Endodermal cell (in vitro differentiated cells): ENCODE results near the gene MICU1. TPM values are rescaled to one million over a fixed set of nuclear protein-coding genes. Genes with fewer than 3 reads are reported as not detected.
"Not testable (repeated sequence)": the region's sequence is repeated elsewhere in the genome, so short reads cannot be mapped to it uniquely, and the experiment has no call there.

Source experiments
- DNase-seq: peaks from one replicate; pipeline ENCODE4 v3.0.0-alpha.2; 2017
- H3K27ac ChIP-seq: 2 replicates; pipeline ENCODE4 v1.5.1; 2013; ENCODE audit warnings: mild to moderate bottlenecking, low read depth, low read length, moderate library complexity
- H3K27me3 ChIP-seq: 2 replicates; pipeline ENCODE4 v1.6.1; 2013; ENCODE audit warnings: mild to moderate bottlenecking, low read length, moderate library complexity; ENCODE audit not compliant: insufficient read depth, control insufficient read depth, poor library complexity, severe bottlenecking
- H3K36me3 ChIP-seq: 2 replicates; pipeline ENCODE4 v1.7.0; 2013; ENCODE audit warnings: mild to moderate bottlenecking, low read length, moderate library complexity; ENCODE audit not compliant: control insufficient read depth, insufficient read depth
- H3K4me1 ChIP-seq: one replicate; pipeline ENCODE4 v1.7.0; 2013; ENCODE audit warnings: low read length; ENCODE audit not compliant: control insufficient read depth, insufficient read depth
- H3K4me3 ChIP-seq: 2 replicates; pipeline ENCODE4 v1.5.1; 2013; ENCODE audit warnings: mild to moderate bottlenecking, low read length, moderate library complexity
- H3K9ac ChIP-seq: 2 replicates; pipeline ENCODE4 v1.6.1; 2013; ENCODE audit warnings: mild to moderate bottlenecking, low read length, moderate library complexity; ENCODE audit not compliant: poor library complexity, severe bottlenecking; ENCODE audit errors: extremely low read depth
- H3K9me3 ChIP-seq: 2 replicates; pipeline ENCODE4 v1.6.1; 2013; ENCODE audit warnings: mild to moderate bottlenecking, low read length, moderate library complexity; ENCODE audit not compliant: control insufficient read depth
- H3K27ac Mint-ChIP-seq: 2 replicates; pipeline ENCODE4 v1.8.0; 2020; ENCODE audit warnings: mixed read lengths
- H3K27me3 Mint-ChIP-seq: 2 replicates; pipeline ENCODE4 v1.8.0; 2021; ENCODE audit warnings: mild to moderate bottlenecking, mixed read lengths; ENCODE audit not compliant: insufficient read depth
- H3K36me3 Mint-ChIP-seq: 2 replicates; pipeline ENCODE4 v1.8.0; 2020; ENCODE audit warnings: low read depth, mixed read lengths
- H3K4me1 Mint-ChIP-seq: 2 replicates; pipeline ENCODE4 v1.8.0; 2020; ENCODE audit warnings: mixed read lengths
- H3K4me3 Mint-ChIP-seq: 2 replicates; pipeline ENCODE4 v1.8.0; 2020; ENCODE audit warnings: mild to moderate bottlenecking, moderate library complexity, mixed read lengths
- H3K9me3 Mint-ChIP-seq: 2 replicates; pipeline ENCODE4 v1.8.0; 2020; ENCODE audit warnings: mild to moderate bottlenecking, mixed read lengths
- CTCF ChIP-seq: fragments of 200-600 bp; sonication (generic); conservative IDR thresholded peaks from 2 replicates; pipeline ENCODE4 v1.5.0; 2021; ENCODE audit warnings: antibody characterized with exemption, mild to moderate bottlenecking
- WGBS, 2 experiments: methylation state at CpG; one replicate each; pipeline versions ENCODE4 v1.1.5 to v1.1.7; 2013; ENCODE audit warnings: missing lambda C conversion rate in 2 of 2, mixed read lengths in 1 of 2; ENCODE audit not compliant: insufficient coverage in 1 of 2, insufficient read length in 1 of 2; 5-methylcytosine and 5-hydroxymethylcytosine counted together
- total RNA-seq, 2 donors: library from RNA; stranded (reverse); fragmentation: NEBNext Ultra II Directional in 1 of 2; extraction: Animal tissue kit (Norgen Biotek cat#: 25700) in 1 of 2; gene quantifications; 2 replicates in 1 of 2; 3 replicates in 1 of 2; pipeline ENCODE4 v1.2.1, GENCODE V29; 2021

MICU1 gene
- total RNA-seq, 2 donors from 2014 or later, result 41.9 to 54.9 TPM

GRCh38 chr10:72470666-72471065, 155.2 kb downstream of the MICU1 start:
- H3K4me1 Mint-ChIP-seq, result peaks cover 13% of the 10 kb centered on the region
- peaks cover 36% of the 10 kb centered on the region for H3K36me3 Mint-ChIP-seq
- H3K4me3 Mint-ChIP-seq, result no peak overlapping the region
- peaks cover 8% of the 10 kb centered on the region for H3K9me3 ChIP-seq
- no peak overlapping the region for H3K9ac ChIP-seq
- WGBS, 2 experiments, result 100% methylated on average over 1 of the region's 1 CpG; no CpG with 5 or more reads in 1 of the 2 experiments
- H3K27ac Mint-ChIP-seq, result no peak overlapping the region
- no peaks in the 10 kb centered on the region for H3K9me3 Mint-ChIP-seq
- no peaks in the 10 kb centered on the region for H3K4me1 ChIP-seq
- no peak overlapping the region for H3K27ac ChIP-seq
- H3K36me3 ChIP-seq, result peaks cover 25% of the 10 kb centered on the region
- TF ChIP-seq CTCF, result no peak
- DNase-seq, result no peak
- H3K4me3 ChIP-seq, result no peak overlapping the region
- no peaks in the 10 kb centered on the region for H3K27me3 ChIP-seq
- no peaks in the 10 kb centered on the region for H3K27me3 Mint-ChIP-seq

GRCh38 chr10:72467064-72467463, 158.8 kb downstream of the MICU1 start:
- not testable (repeated sequence) for H3K9me3 ChIP-seq, H3K4me3 ChIP-seq, H3K4me1 ChIP-seq, H3K9me3 Mint-ChIP-seq, H3K27me3 ChIP-seq, H3K27me3 Mint-ChIP-seq, H3K4me3 Mint-ChIP-seq, H3K4me1 Mint-ChIP-seq, DNase-seq, H3K9ac ChIP-seq, H3K27ac Mint-ChIP-seq, H3K27ac ChIP-seq
- WGBS, 2 experiments, result 92 to 98% methylated on average over 6 to 7 of the region's 7 CpGs
- peaks cover 18% of the 10 kb centered on the region for H3K36me3 Mint-ChIP-seq
- peaks cover 18% of the 10 kb centered on the region for H3K36me3 ChIP-seq

GRCh38 chr10:72466018-72466417, 159.9 kb downstream of the MICU1 start:
- H3K36me3 ChIP-seq, result peaks cover 10% of the 10 kb centered on the region
- no peak overlapping the region for H3K4me3 ChIP-seq
- no peaks in the 10 kb centered on the region for H3K4me1 Mint-ChIP-seq
- H3K27ac Mint-ChIP-seq, result no peak overlapping the region
- H3K27ac ChIP-seq, result no peak overlapping the region
- no peak for DNase-seq
- peaks cover 15% of the 10 kb centered on the region for H3K36me3 Mint-ChIP-seq
- no peaks in the 10 kb centered on the region for H3K27me3 Mint-ChIP-seq
- no peak for TF ChIP-seq CTCF
- H3K9ac ChIP-seq, result no peak overlapping the region
- H3K4me3 Mint-ChIP-seq, result no peak overlapping the region
- peaks cover 8% of the 10 kb centered on the region for H3K9me3 ChIP-seq
- H3K27me3 ChIP-seq, result no peaks in the 10 kb centered on the region
- 89 to 97% methylated on average over 4 of the region's 4 CpGs for WGBS, 2 experiments
- H3K9me3 Mint-ChIP-seq, result no peaks in the 10 kb centered on the region
- no peaks in the 10 kb centered on the region for H3K4me1 ChIP-seq

GRCh38 chr10:72464438-72464837, 161.4 kb downstream of the MICU1 start:
- Mint-ChIP-seq H3K27ac (no peak overlapping the region), H3K9me3 (no peaks in the 10 kb centered on the region), H3K27me3 (no peaks in the 10 kb centered on the region), H3K4me1 (no peaks in the 10 kb centered on the region), H3K36me3 (peaks cover 3% of the 10 kb centered on the region), H3K4me3 (no peak overlapping the region)
- no peak overlapping the region for H3K27ac ChIP-seq
- H3K36me3 ChIP-seq, result no peaks in the 10 kb centered on the region
- H3K9me3 ChIP-seq, result no peaks in the 10 kb centered on the region
- WGBS, 2 experiments, result 94% methylated on average over 1 of the region's 2 CpGs; no CpG with 5 or more reads in 1 of the 2 experiments
- no peak for DNase-seq
- no peak for TF ChIP-seq CTCF
- H3K27me3 ChIP-seq, result no peaks in the 10 kb centered on the region
- no peak overlapping the region for H3K4me3 ChIP-seq
- no peak overlapping the region for H3K9ac ChIP-seq
- H3K4me1 ChIP-seq, result no peaks in the 10 kb centered on the region
